Measurements from ENCODE around the gene FGF14. TPM values are rescaled to one million over a fixed set of nuclear protein-coding genes. Genes with fewer than 3 reads are reported as not detected.

Gene FGF14
- total and polyA plus RNA-seq, 3 experiments from 2014 or later, result not detected

GRCh38 chr13:102299366-102299765, 102.5 kb downstream of the FGF14 start:
- H3K4me3 Mint-ChIP-seq, result no peak overlapping the region
- POLR2A ChIA-PET, result no interaction called here

GRCh38 chr13:102298051-102298450, 103.8 kb downstream of the FGF14 start:
- H3K9me3 ChIP-seq (ENCODE audit: low read length), result no peaks in the 10 kb centered on the region
- H3K27me3 ChIP-seq (ENCODE audit: insufficient read depth, low read length, poor library complexity, severe bottlenecking), result no peaks in the 10 kb centered on the region
- DNase-seq, result no peak
- Mint-ChIP-seq H3K4me1 (no peaks in the 10 kb centered on the region), H3K4me3 (no peak overlapping the region), H3K27ac (no peak overlapping the region), H3K27me3 (no peaks in the 10 kb centered on the region), H3K36me3 (no peaks in the 10 kb centered on the region), H3K9me3 (no peaks in the 10 kb centered on the region)
- H3K27ac ChIP-seq (ENCODE audit: low read depth, low read length), result no peak overlapping the region
- H3K36me3 ChIP-seq (ENCODE audit: insufficient read depth, low read length), result no peaks in the 10 kb centered on the region
- H3K4me1 ChIP-seq (ENCODE audit: insufficient read depth, low read length), result no peaks in the 10 kb centered on the region
- CTCF ChIA-PET, result no interaction called here
- H3K4me3 ChIP-seq (ENCODE audit: low read length), result no peak overlapping the region
- POLR2A ChIA-PET, result no interaction called here

More at GRCh38 chr13:102299366-102299765, 102.5 kb downstream of the FGF14 start:
- no peaks in the 10 kb centered on the region for H3K9me3 ChIP-seq (ENCODE audit: low read length)
- no peak overlapping the region for H3K4me3 ChIP-seq (ENCODE audit: low read length)
- Mint-ChIP-seq H3K27me3 (peaks cover 2 to 3% of the 10 kb centered on the region in 2 donors), H3K4me1 (no peaks in the 10 kb centered on the region), H3K36me3 (no peaks in the 10 kb centered on the region), H3K27ac (no peak overlapping the region), H3K9me3 (no peaks in the 10 kb centered on the region)
- no peaks in the 10 kb centered on the region for H3K4me1 ChIP-seq (ENCODE audit: insufficient read depth, low read length)
- H3K36me3 ChIP-seq (ENCODE audit: insufficient read depth, low read length), result no peaks in the 10 kb centered on the region
- no peaks in the 10 kb centered on the region for H3K27me3 ChIP-seq (ENCODE audit: insufficient read depth, low read length, poor library complexity, severe bottlenecking)
- no peak overlapping the region for H3K27ac ChIP-seq (ENCODE audit: low read depth, low read length)
- DNase-seq, result no peak
- CTCF ChIA-PET, result no interaction called here

GRCh38 chr13:102295316-102296048, 106.4 kb downstream of the FGF14 start:
- Mint-ChIP-seq H3K4me3 (no peak overlapping the region), H3K9me3 (no peaks in the 10 kb centered on the region), H3K27me3 (peaks cover 0 to 2% of the 10 kb centered on the region in 2 donors), H3K36me3 (no peaks in the 10 kb centered on the region), H3K27ac (no peak overlapping the region), H3K4me1 (no peaks in the 10 kb centered on the region)
- Histone ChIP-seq H3K27me3 (ENCODE audit: insufficient read depth, low read length, poor library complexity, severe bottlenecking) (no peaks in the 10 kb centered on the region), H3K4me1 (ENCODE audit: insufficient read depth, low read length) (no peaks in the 10 kb centered on the region), H3K27ac (ENCODE audit: low read depth, low read length) (no peak overlapping the region), H3K9me3 (ENCODE audit: low read length) (no peaks in the 10 kb centered on the region), H3K4me3 (ENCODE audit: low read length) (no peak overlapping the region), H3K36me3 (ENCODE audit: insufficient read depth, low read length) (no peaks in the 10 kb centered on the region)
- no peak for DNase-seq
- POLR2A ChIA-PET, result no interaction called here
- CTCF ChIA-PET, result no interaction called here

DNA sequence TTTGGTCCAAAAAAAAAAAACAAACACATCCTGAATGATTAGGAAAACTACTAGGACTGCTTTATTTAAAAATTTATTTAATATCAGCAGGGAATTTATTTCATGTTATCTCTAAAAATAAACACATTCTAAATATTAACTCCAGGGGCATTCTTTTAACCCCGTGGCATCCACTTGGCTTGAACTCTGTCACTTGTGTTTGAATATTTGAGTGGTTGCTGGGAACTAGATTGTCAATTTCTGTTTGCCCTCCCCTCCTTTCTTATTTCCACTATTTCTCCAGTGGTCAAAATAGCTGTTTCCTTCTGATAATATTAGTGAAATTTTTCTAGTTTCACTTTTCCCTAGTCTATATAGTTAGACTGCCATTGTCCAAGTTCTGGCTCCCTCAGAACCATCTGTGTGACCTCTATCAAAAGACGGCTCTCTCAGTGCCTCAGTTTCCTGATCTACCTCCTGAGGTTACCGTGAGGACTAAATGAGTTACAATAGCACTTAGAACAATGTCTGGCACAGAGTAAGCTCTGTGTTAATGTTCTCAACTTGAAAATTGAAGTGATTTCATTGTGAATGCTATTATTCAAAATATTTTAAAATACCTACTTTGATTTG, 107.3 kb downstream of the FGF14 start:
- Mint-ChIP-seq H3K27ac (no peak overlapping the region), H3K36me3 (no peaks in the 10 kb centered on the region), H3K27me3 (peaks cover 3% of the 10 kb centered on the region in 2 donors), H3K9me3 (no peaks in the 10 kb centered on the region), H3K4me1 (no peaks in the 10 kb centered on the region), H3K4me3 (no peak overlapping the region)
- Histone ChIP-seq H3K4me3 (ENCODE audit: low read length) (no peak overlapping the region), H3K27ac (ENCODE audit: low read depth, low read length) (no peak overlapping the region), H3K36me3 (ENCODE audit: insufficient read depth, low read length) (no peaks in the 10 kb centered on the region), H3K27me3 (ENCODE audit: insufficient read depth, low read length, poor library complexity, severe bottlenecking) (no peaks in the 10 kb centered on the region), H3K4me1 (ENCODE audit: insufficient read depth, low read length) (no peaks in the 10 kb centered on the region), H3K9me3 (ENCODE audit: low read length) (no peaks in the 10 kb centered on the region)
- POLR2A ChIA-PET, result no interaction called here
- DNase-seq, result no peak
- CTCF ChIA-PET, result no interaction called here

GRCh38 chr13:102293723-102294122, 108.1 kb downstream of the FGF14 start:
- Histone ChIP-seq H3K4me1 (ENCODE audit: insufficient read depth, low read length) (no peaks in the 10 kb centered on the region), H3K36me3 (ENCODE audit: insufficient read depth, low read length) (no peaks in the 10 kb centered on the region), H3K27me3 (ENCODE audit: insufficient read depth, low read length, poor library complexity, severe bottlenecking) (no peaks in the 10 kb centered on the region), H3K9me3 (ENCODE audit: low read length) (no peaks in the 10 kb centered on the region), H3K4me3 (ENCODE audit: low read length) (no peak overlapping the region), H3K27ac (ENCODE audit: low read depth, low read length) (no peak overlapping the region)
- ChIA-PET POLR2A (no interaction called here), CTCF (no interaction called here)
- Mint-ChIP-seq H3K4me1 (no peaks in the 10 kb centered on the region), H3K36me3 (no peaks in the 10 kb centered on the region), H3K4me3 (no peak overlapping the region), H3K27me3 (peaks cover 3% of the 10 kb centered on the region in 2 donors), H3K9me3 (no peaks in the 10 kb centered on the region), H3K27ac (no peak overlapping the region)
- no peak for DNase-seq

GRCh38 chr13:102291587-102292218, 110.1 kb downstream of the FGF14 start:
- no peak for DNase-seq
- H3K27me3 ChIP-seq (ENCODE audit: insufficient read depth, low read length, poor library complexity, severe bottlenecking), result no peaks in the 10 kb centered on the region
- no peaks in the 10 kb centered on the region for H3K4me1 Mint-ChIP-seq
- H3K4me1 ChIP-seq (ENCODE audit: insufficient read depth, low read length), result no peaks in the 10 kb centered on the region
- no peak overlapping the region for H3K27ac Mint-ChIP-seq
- CTCF ChIA-PET, result no interaction called here
- H3K27ac ChIP-seq (ENCODE audit: low read depth, low read length), result no peak overlapping the region
- no peaks in the 10 kb centered on the region for H3K9me3 ChIP-seq (ENCODE audit: low read length)
- H3K36me3 ChIP-seq (ENCODE audit: insufficient read depth, low read length), result no peaks in the 10 kb centered on the region
- no peaks in the 10 kb centered on the region for H3K36me3 Mint-ChIP-seq
- peaks cover 3% of the 10 kb centered on the region in 2 donors for H3K27me3 Mint-ChIP-seq
- no peak overlapping the region for H3K4me3 ChIP-seq (ENCODE audit: low read length)
- peaks cover 0 to 2% (median 0%) of the 10 kb centered on the region in 5 donors for H3K9me3 Mint-ChIP-seq
- POLR2A ChIA-PET, result no interaction called here
- H3K4me3 Mint-ChIP-seq, result no peak overlapping the region

- Histone ChIP-seq H3K36me3 (ENCODE audit: insufficient read depth, low read length) (no peaks in the 10 kb centered on the region), H3K27me3 (ENCODE audit: insufficient read depth, low read length, poor library complexity, severe bottlenecking) (no peaks in the 10 kb centered on the region), H3K4me3 (ENCODE audit: low read length) (no peak overlapping the region), H3K4me1 (ENCODE audit: insufficient read depth, low read length) (no peaks in the 10 kb centered on the region), H3K27ac (ENCODE audit: low read depth, low read length) (no peak overlapping the region), H3K9me3 (ENCODE audit: low read length) (no peaks in the 10 kb centered on the region)
- DNase-seq, result no peak
- peaks cover 3% of the 10 kb centered on the region in 2 donors for H3K27me3 Mint-ChIP-seq
- no peak overlapping the region for H3K4me3 Mint-ChIP-seq
- ChIA-PET POLR2A (no interaction called here), CTCF (no interaction called here)
- no peaks in the 10 kb centered on the region for H3K36me3 Mint-ChIP-seq
- peaks cover 0 to 2% (median 0%) of the 10 kb centered on the region in 5 donors for H3K9me3 Mint-ChIP-seq
- H3K4me1 Mint-ChIP-seq, result no peaks in the 10 kb centered on the region
- H3K27ac Mint-ChIP-seq, result no peak overlapping the region
These were observed 112.2 kb downstream of the FGF14 start for GRCh38 chr13:102289606-102290005.

GRCh38 chr13:102286326-102286725, 115.5 kb downstream of the FGF14 start:
- ChIA-PET CTCF (no interaction called here), POLR2A (no interaction called here)
- DNase-seq, result no peak
- H3K36me3 Mint-ChIP-seq, result no peaks in the 10 kb centered on the region
- Histone ChIP-seq H3K9me3 (ENCODE audit: low read length) (no peaks in the 10 kb centered on the region), H3K4me1 (ENCODE audit: insufficient read depth, low read length) (no peaks in the 10 kb centered on the region), H3K4me3 (ENCODE audit: low read length) (no peak overlapping the region), H3K27me3 (ENCODE audit: insufficient read depth, low read length, poor library complexity, severe bottlenecking) (no peaks in the 10 kb centered on the region), H3K27ac (ENCODE audit: low read depth, low read length) (no peak overlapping the region), H3K36me3 (ENCODE audit: insufficient read depth, low read length) (no peaks in the 10 kb centered on the region)
- no peaks in the 10 kb centered on the region for H3K4me1 Mint-ChIP-seq
- no peak overlapping the region for H3K4me3 Mint-ChIP-seq
- no peak overlapping the region for H3K27ac Mint-ChIP-seq
- H3K27me3 Mint-ChIP-seq, result peaks cover 3 to 6% of the 10 kb centered on the region in 2 donors
- peaks cover 0 to 2% (median 0%) of the 10 kb centered on the region in 5 donors for H3K9me3 Mint-ChIP-seq

Data from CD8-positive, alpha-beta memory T cell (primary cell).